Neural crest cell (in vitro differentiated cells): ENCODE results near the gene NEK11. TPM values are rescaled to one million over a fixed set of nuclear protein-coding genes. Genes with fewer than 3 reads are reported as not detected.
"Not testable (repeated sequence)": the region's sequence is repeated elsewhere in the genome, so short reads cannot be mapped to it uniquely, and the experiment has no call there.

ENCODE experiments used
- DNase-seq: peaks from one replicate; pipeline ENCODE4 v3.0.0; 2021; ENCODE audit warnings: low read depth, mixed read lengths, low spot score
- H3K27ac Mint-ChIP-seq: one replicate; pipeline ENCODE4 v1.8.0; 2021; ENCODE audit warnings: mild to moderate bottlenecking, mixed read lengths; ENCODE audit not compliant: unreplicated experiment
- H3K27me3 Mint-ChIP-seq: 2 replicates; pipeline ENCODE4 v1.8.0; 2021; ENCODE audit warnings: low read depth, mild to moderate bottlenecking, mixed read lengths
- H3K36me3 Mint-ChIP-seq: 2 replicates; pipeline ENCODE4 v1.8.0; 2021; ENCODE audit warnings: low read depth, mild to moderate bottlenecking, mixed read lengths
- H3K4me1 Mint-ChIP-seq: 2 replicates; pipeline ENCODE4 v1.8.0; 2021; ENCODE audit warnings: mixed read lengths
- H3K4me3 Mint-ChIP-seq: one replicate; pipeline ENCODE4 v1.8.0; 2021; ENCODE audit warnings: mild to moderate bottlenecking, mixed read lengths
- H3K9me3 Mint-ChIP-seq: 2 replicates; pipeline ENCODE4 v1.8.0; 2021; ENCODE audit warnings: mixed read lengths
- CTCF ChIP-seq: fragments of 200-600 bp; sonication (generic); conservative IDR thresholded peaks from 2 replicates; pipeline ENCODE4 v1.5.0; 2021; ENCODE audit warnings: antibody characterized with exemption, mild to moderate bottlenecking
- total RNA-seq: library from RNA; stranded (reverse); gene quantifications from 2 replicates; pipeline ENCODE4 v1.2.1, GENCODE V29; 2021

The NEK11 gene
- total RNA-seq, 1 donor from 2014 or later: 4.9 TPM

- peaks cover 16% of the 10 kb centered on the region for H3K27me3 Mint-ChIP-seq
- peaks cover 4% of the 10 kb centered on the region for H3K4me1 Mint-ChIP-seq
- H3K4me3 Mint-ChIP-seq: no peak overlapping the region
- no peaks in the 10 kb centered on the region for H3K36me3 Mint-ChIP-seq
- no peak for TF ChIP-seq CTCF
- DNase-seq: no peak
- H3K27ac Mint-ChIP-seq: no peak overlapping the region
- H3K9me3 Mint-ChIP-seq: no peaks in the 10 kb centered on the region
These were observed 330.6 kb downstream of the NEK11 start for GRCh38 chr3:131357275-131357674.

GRCh38 chr3:131360191-131360755 lies 333.6 kb downstream of the NEK11 start:
- Mint-ChIP-seq H3K27ac (no peak overlapping the region), H3K4me3 (no peak overlapping the region), H3K4me1 (peaks cover 7% of the 10 kb centered on the region), H3K9me3 (peaks cover 5% of the 10 kb centered on the region), H3K36me3 (no peaks in the 10 kb centered on the region), H3K27me3 (peaks cover 29% of the 10 kb centered on the region)
- DNase-seq: no peak
- TF ChIP-seq CTCF: no peak

- DNase-seq, H3K4me1 Mint-ChIP-seq, H3K36me3 Mint-ChIP-seq, H3K9me3 Mint-ChIP-seq, H3K27ac Mint-ChIP-seq: not testable (repeated sequence)
- Mint-ChIP-seq H3K27me3 (peaks cover 32% of the 10 kb centered on the region), H3K4me3 (peak overlapping the region; percentile 21)
These were observed 334.4 kb downstream of the NEK11 start for GRCh38 chr3:131361066-131361463.

- H3K4me1 Mint-ChIP-seq: peaks cover 7% of the 10 kb centered on the region
- no peak for TF ChIP-seq CTCF
These were observed 335.1 kb downstream of the NEK11 start for GRCh38 chr3:131361464-131362421.

GRCh38 chr3:131363275-131363674 lies 336.6 kb downstream of the NEK11 start:
- no peak for DNase-seq
- peaks cover 28% of the 10 kb centered on the region for H3K27me3 Mint-ChIP-seq
- peaks cover 7% of the 10 kb centered on the region for H3K4me1 Mint-ChIP-seq
- peaks cover 8% of the 10 kb centered on the region for H3K9me3 Mint-ChIP-seq
- no peaks in the 10 kb centered on the region for H3K36me3 Mint-ChIP-seq
- TF ChIP-seq CTCF: no peak
- H3K4me3 Mint-ChIP-seq: no peak overlapping the region
- no peak overlapping the region for H3K27ac Mint-ChIP-seq

More at GRCh38 chr3:131361464-131362421, 335.1 kb downstream of the NEK11 start:
- peaks cover 29% of the 10 kb centered on the region for H3K27me3 Mint-ChIP-seq
- DNase-seq: peak; percentile 18
- peaks cover 8% of the 10 kb centered on the region for H3K9me3 Mint-ChIP-seq
- H3K36me3 Mint-ChIP-seq: no peaks in the 10 kb centered on the region
- H3K4me3 Mint-ChIP-seq: peak overlapping the region; percentile 76
- H3K27ac Mint-ChIP-seq: no peak overlapping the region
